Measurements from ENCODE around the gene TRDN. TPM values are rescaled to one million over a fixed set of nuclear protein-coding genes. Genes with fewer than 3 reads are reported as not detected.

Gene TRDN
- total RNA-seq, 3 donors from 2014 or later (not counting 1 experiment from before 2014, with no cell fraction given) = not detected

- Histone ChIP-seq H3K4me3 (ENCODE audit: low read length) (no peak overlapping the region), H3K27me3 (ENCODE audit: control insufficient read depth, insufficient read depth, low read length) (no peaks in the 10 kb centered on the region), H3K4me1 (ENCODE audit: control insufficient read depth, insufficient read depth, low read length) (no peaks in the 10 kb centered on the region), H3K36me3 (ENCODE audit: control insufficient read depth, insufficient read depth, low read length) (no peaks in the 10 kb centered on the region), H3K9me3 (ENCODE audit: control insufficient read depth, insufficient read depth, low read length) (peaks cover 8% of the 10 kb centered on the region), H3K27ac (ENCODE audit: low read length) (no peak overlapping the region)
- ATAC-seq (no peak), DNase-seq (no peak)
- H3K4me1 Mint-ChIP-seq = no peaks in the 10 kb centered on the region
- no peak for TF ChIP-seq CTCF (IDR thresholded peaks at IDR 0.05)
- H3K27ac Mint-ChIP-seq = no peak overlapping the region
- no peak overlapping the region for H3K4me3 Mint-ChIP-seq
- WGBS (ENCODE audit: insufficient coverage) = 86% methylated on average over 7 of the region's 7 CpGs
- peaks cover 10 to 27% of the 10 kb centered on the region in 2 donors for H3K9me3 Mint-ChIP-seq
- no peaks in the 10 kb centered on the region for H3K36me3 Mint-ChIP-seq
- H3K27me3 Mint-ChIP-seq (ENCODE audit: low read depth in 2 of 2) = no peaks in the 10 kb centered on the region
- intact Hi-C loops (cut with micrococcal nuclease) = no loop called here
These were observed 453.8 kb downstream of the TRDN start for GRCh38 chr6:123182998-123183397.

- Mint-ChIP-seq H3K36me3 (no peaks in the 10 kb centered on the region), H3K4me3 (no peak overlapping the region), H3K27ac (no peak overlapping the region), H3K9me3 (peaks cover 6 to 17% of the 10 kb centered on the region in 2 donors), H3K4me1 (no peaks in the 10 kb centered on the region), H3K27me3 (ENCODE audit: low read depth in 2 of 2) (no peaks in the 10 kb centered on the region)
- Histone ChIP-seq H3K27me3 (ENCODE audit: control insufficient read depth, insufficient read depth, low read length) (no peaks in the 10 kb centered on the region), H3K27ac (ENCODE audit: low read length) (no peak overlapping the region), H3K4me1 (ENCODE audit: control insufficient read depth, insufficient read depth, low read length) (no peaks in the 10 kb centered on the region), H3K9me3 (ENCODE audit: control insufficient read depth, insufficient read depth, low read length) (no peaks in the 10 kb centered on the region), H3K36me3 (ENCODE audit: control insufficient read depth, insufficient read depth, low read length) (no peaks in the 10 kb centered on the region), H3K4me3 (ENCODE audit: low read length) (no peak overlapping the region)
- no peak for DNase-seq
- intact Hi-C loops (cut with micrococcal nuclease) = no loop called here
- no peak for TF ChIP-seq CTCF (IDR thresholded peaks at IDR 0.05)
- no peak for ATAC-seq
- 100% methylated on average over 1 of the region's 1 CpG for WGBS (ENCODE audit: insufficient coverage)
These were observed 460.0 kb downstream of the TRDN start for GRCh38 chr6:123176706-123177105.

- intact Hi-C loops (cut with micrococcal nuclease) = no loop called here
- Histone ChIP-seq H3K4me1 (ENCODE audit: control insufficient read depth, insufficient read depth, low read length) (no peaks in the 10 kb centered on the region), H3K9me3 (ENCODE audit: control insufficient read depth, insufficient read depth, low read length) (no peaks in the 10 kb centered on the region), H3K36me3 (ENCODE audit: control insufficient read depth, insufficient read depth, low read length) (no peaks in the 10 kb centered on the region), H3K27me3 (ENCODE audit: control insufficient read depth, insufficient read depth, low read length) (no peaks in the 10 kb centered on the region), H3K27ac (ENCODE audit: low read length) (no peak overlapping the region), H3K4me3 (ENCODE audit: low read length) (no peak overlapping the region)
- DNase-seq (no peak), ATAC-seq (no peak)
- WGBS (ENCODE audit: insufficient coverage) = 77% methylated on average over 5 of the region's 5 CpGs
- no peaks in the 10 kb centered on the region for H3K27me3 Mint-ChIP-seq (ENCODE audit: low read depth in 2 of 2)
- no peaks in the 10 kb centered on the region for H3K4me1 Mint-ChIP-seq
- no peak for TF ChIP-seq CTCF (IDR thresholded peaks at IDR 0.05)
- H3K36me3 Mint-ChIP-seq = no peaks in the 10 kb centered on the region
- no peak overlapping the region for H3K27ac Mint-ChIP-seq
- H3K4me3 Mint-ChIP-seq = no peak overlapping the region
- peaks cover 6 to 9% of the 10 kb centered on the region in 2 donors for H3K9me3 Mint-ChIP-seq
These were observed 465.2 kb downstream of the TRDN start for GRCh38 chr6:123171341-123172115.

- Mint-ChIP-seq H3K4me3 (no peak overlapping the region), H3K9me3 (peaks cover 8 to 15% of the 10 kb centered on the region in 2 donors), H3K36me3 (no peaks in the 10 kb centered on the region), H3K4me1 (no peaks in the 10 kb centered on the region), H3K27me3 (ENCODE audit: low read depth in 2 of 2) (no peaks in the 10 kb centered on the region), H3K27ac (no peak overlapping the region)
- Histone ChIP-seq H3K27me3 (ENCODE audit: control insufficient read depth, insufficient read depth, low read length) (no peaks in the 10 kb centered on the region), H3K27ac (ENCODE audit: low read length) (no peak overlapping the region), H3K36me3 (ENCODE audit: control insufficient read depth, insufficient read depth, low read length) (no peaks in the 10 kb centered on the region), H3K4me1 (ENCODE audit: control insufficient read depth, insufficient read depth, low read length) (no peaks in the 10 kb centered on the region), H3K9me3 (ENCODE audit: control insufficient read depth, insufficient read depth, low read length) (no peaks in the 10 kb centered on the region), H3K4me3 (ENCODE audit: low read length) (no peak overlapping the region)
- DNase-seq (no peak), ATAC-seq (no peak)
- WGBS (ENCODE audit: insufficient coverage) = 74% methylated on average over 2 of the region's 2 CpGs
- intact Hi-C loops (cut with micrococcal nuclease) = no loop called here
- TF ChIP-seq CTCF (IDR thresholded peaks at IDR 0.05) = no peak
These were observed 467.0 kb downstream of the TRDN start for GRCh38 chr6:123169774-123170095.

All from natural killer cell (primary cell).